Neutrophil (primary cell): ENCODE results near the gene TLNRD1.

Experiments used
- H3K27ac ChIP-seq: fragments of 200-600 bp; sonication (generic); 2 replicates; pipeline ENCODE4 v1.5.1; 2016; ENCODE audit warnings: mild to moderate bottlenecking, moderate library complexity
- H3K27me3 ChIP-seq: fragments of 200-600 bp; sonication (generic); 2 replicates; pipeline ENCODE4 v1.6.0; 2016; ENCODE audit warnings: mild to moderate bottlenecking
- H3K36me3 ChIP-seq: fragments of 200-600 bp; sonication (generic); 2 replicates; pipeline ENCODE4 v1.5.1; 2017
- H3K4me1 ChIP-seq, 2 experiments: fragments of 200-600 bp in 1 of 2; sonication (generic) in 1 of 2; 1 replicate in 1 of 2; 2 replicates in 1 of 2; pipeline versions ENCODE4 v1.5.1 to v1.6.1; 2013 to 2016; ENCODE audit warnings: low read depth in 1 of 2, low read length in 1 of 2, mild to moderate bottlenecking in 1 of 2, moderate library complexity in 1 of 2; ENCODE audit not compliant: control insufficient read depth in 1 of 2, insufficient read depth in 1 of 2
- H3K4me3 ChIP-seq, 2 experiments: fragments of 200-600 bp in 1 of 2; sonication (generic) in 1 of 2; 1 replicate in 1 of 2; 2 replicates in 1 of 2; pipeline ENCODE4 v1.5.1; 2013 to 2016; ENCODE audit warnings: low read depth in 1 of 2, low read length in 1 of 2, mild to moderate bottlenecking in 1 of 2, moderate library complexity in 1 of 2
- H3K9me3 ChIP-seq: fragments of 200-600 bp; sonication (generic); 2 replicates; pipeline ENCODE4 v1.5.1; 2016
- CTCF ChIP-seq: fragments of 200-600 bp; sonication (generic); IDR thresholded peaks from 2 replicates; pipeline ENCODE4 v1.5.1; 2016; ENCODE audit warnings: antibody characterized with exemption

The TLNRD1 gene

DNA sequence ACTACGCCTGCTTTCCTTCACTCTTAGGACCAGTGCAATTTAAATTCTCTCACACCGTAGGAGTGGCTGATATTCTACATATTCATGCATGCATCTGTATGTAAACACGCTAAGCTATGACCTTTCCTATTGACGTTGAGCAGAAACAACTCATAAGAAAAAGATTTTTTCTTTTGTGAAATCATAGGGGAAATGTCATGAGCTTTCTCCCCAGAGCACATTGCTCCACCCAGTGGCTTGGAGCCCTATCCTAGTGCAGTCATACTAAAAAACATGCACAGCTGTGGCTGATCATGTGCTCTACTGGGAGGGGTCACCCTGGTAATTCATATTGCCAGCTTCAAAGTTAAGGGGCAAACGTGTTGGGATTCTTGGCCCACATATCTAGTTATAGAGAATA, 9.3 kb upstream of the TLNRD1 start:
- H3K9me3 ChIP-seq, result no peaks in the 10 kb centered on the region
- H3K27me3 ChIP-seq, result no peaks in the 10 kb centered on the region
- H3K27ac ChIP-seq, result no peak overlapping the region
- no peak for TF ChIP-seq CTCF
- no peaks in the 10 kb centered on the region for H3K36me3 ChIP-seq
- H3K4me1 ChIP-seq, result peaks cover 19 to 24% of the 10 kb centered on the region in 2 experiments
- no peak overlapping the region for H3K4me3 ChIP-seq

DNA sequence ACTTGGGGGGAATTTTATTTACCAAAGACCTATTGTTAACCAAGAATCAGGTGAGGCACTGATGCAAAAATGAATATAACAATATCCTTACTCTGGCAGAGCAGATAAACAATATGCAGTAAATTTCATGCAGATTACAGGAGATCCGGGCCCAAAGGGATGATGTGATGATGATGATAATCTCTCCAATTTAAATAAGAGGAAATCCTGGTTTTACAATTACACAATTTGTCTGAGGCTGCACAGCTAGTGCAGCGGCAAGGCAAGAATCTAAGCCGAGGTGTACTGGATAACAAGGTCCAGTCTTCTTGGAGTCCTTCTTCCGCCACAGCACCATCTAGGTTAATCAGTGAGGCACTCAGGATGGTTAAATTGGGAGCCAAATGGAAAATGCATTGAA, 8.7 kb upstream of the TLNRD1 start:
- H3K27ac ChIP-seq, result no peak overlapping the region

DNA sequence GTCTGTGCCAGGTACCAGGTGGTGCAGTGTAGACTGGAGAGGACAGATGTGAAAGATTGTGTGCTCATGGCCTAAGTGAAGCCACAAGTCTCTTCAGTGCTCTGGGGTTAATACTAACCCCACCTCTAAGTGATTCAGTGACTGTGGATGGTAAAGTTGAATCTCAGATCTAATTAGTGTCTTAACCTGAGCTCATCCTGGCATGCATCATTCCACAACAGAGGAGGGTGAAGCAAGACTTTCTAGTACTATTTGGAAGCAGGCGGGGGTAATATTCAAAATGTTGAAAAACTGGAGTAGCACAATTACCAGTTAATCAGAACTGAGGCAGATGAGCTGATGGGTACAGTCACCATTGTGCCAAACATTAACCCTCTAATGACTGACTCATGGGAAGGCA, 8.3 kb upstream of the TLNRD1 start:
- no peaks in the 10 kb centered on the region for H3K36me3 ChIP-seq
- no peaks in the 10 kb centered on the region for H3K9me3 ChIP-seq
- H3K27ac ChIP-seq, result no peak overlapping the region
- H3K4me3 ChIP-seq, result no peak overlapping the region
- peaks cover 19 to 24% of the 10 kb centered on the region in 2 experiments for H3K4me1 ChIP-seq
- H3K27me3 ChIP-seq, result no peaks in the 10 kb centered on the region
- TF ChIP-seq CTCF, result no peak

More for the DNA sequence above, 8.7 kb upstream of the TLNRD1 start:
- H3K36me3 ChIP-seq, result no peaks in the 10 kb centered on the region
- no peak for TF ChIP-seq CTCF
- H3K27me3 ChIP-seq, result no peaks in the 10 kb centered on the region
- H3K4me3 ChIP-seq, result no peak overlapping the region
- no peaks in the 10 kb centered on the region for H3K9me3 ChIP-seq
- peaks cover 19 to 24% of the 10 kb centered on the region in 2 experiments for H3K4me1 ChIP-seq

- H3K4me3 ChIP-seq, result no peak overlapping the region
- peak; percentile 73 for TF ChIP-seq CTCF
Measured at GRCh38 chr15:80996247-80996646, 4.5 kb upstream of the TLNRD1 start.

GRCh38 chr15:80997692-80998091, 3.0 kb upstream of the TLNRD1 start:
- TF ChIP-seq CTCF, result no peak

More at GRCh38 chr15:80996247-80996646, 4.5 kb upstream of the TLNRD1 start:
- Histone ChIP-seq H3K36me3 (no peaks in the 10 kb centered on the region), H3K27me3 (no peaks in the 10 kb centered on the region), H3K27ac (no peak overlapping the region), H3K4me1 (peaks cover 14 to 15% of the 10 kb centered on the region in 2 experiments), H3K9me3 (no peaks in the 10 kb centered on the region)

GRCh38 chr15:80998251-80998650, 2.5 kb upstream of the TLNRD1 start:
- H3K4me3 ChIP-seq, result no peak overlapping the region

More at GRCh38 chr15:80997692-80998091, 3.0 kb upstream of the TLNRD1 start:
- Histone ChIP-seq H3K27ac (no peak overlapping the region), H3K36me3 (peaks cover 2% of the 10 kb centered on the region), H3K9me3 (no peaks in the 10 kb centered on the region), H3K27me3 (no peaks in the 10 kb centered on the region), H3K4me1 (peaks cover 18 to 25% of the 10 kb centered on the region in 2 experiments), H3K4me3 (no peak overlapping the region)

More at GRCh38 chr15:80998251-80998650, 2.5 kb upstream of the TLNRD1 start:
- Histone ChIP-seq H3K27ac (no peak overlapping the region), H3K9me3 (no peaks in the 10 kb centered on the region), H3K36me3 (peaks cover 8% of the 10 kb centered on the region), H3K27me3 (no peaks in the 10 kb centered on the region), H3K4me1 (peaks cover 18 to 27% of the 10 kb centered on the region in 2 experiments)
- TF ChIP-seq CTCF, result no peak
